K562 (cell line): Measurements from ENCODE around the gene TOM1L1. TPM values are rescaled to one million over a fixed set of nuclear protein-coding genes. Genes with fewer than 3 reads are reported as not detected.
A peak's percentile ranks its signal among the peaks of the same experiment; 100 is the strongest.

ENCODE experiments used
- CBFA2T3 ChIP-seq: fragments of 450-650 bp; IDR thresholded peaks from 2 replicates; pipeline ENCODE4 v1.6.1; 2017
- CC2D1A ChIP-seq: fragments of 450-650 bp; IDR thresholded peaks from 2 replicates; pipeline ENCODE4 v1.6.1; 2017; ENCODE audit warnings: mild to moderate bottlenecking
- CHD7 ChIP-seq: fragments of 200-600 bp; sonication (generic); IDR thresholded peaks from one replicate; pipeline ENCODE4 v1.6.1; 2012; ENCODE audit warnings: mild to moderate bottlenecking, low read depth, low read length, inconsistent platforms
- FOXK1 ChIP-seq: sonication (generic); formaldehyde crosslinking; IDR thresholded peaks from 2 replicates; pipeline ENCODE4 v1.8.0; 2022; ENCODE audit warnings: missing genetic modification reagents, mild to moderate bottlenecking, borderline replicate concordance
- KAT2B ChIP-seq: IDR thresholded peaks from one replicate; pipeline ENCODE4 v1.6.1; 2012; ENCODE audit warnings: low read depth, mild to moderate bottlenecking, control low read depth, inconsistent platforms, low read length, moderate library complexity
- MCM5 ChIP-seq: fragments of 450-650 bp; IDR thresholded peaks from 2 replicates; pipeline ENCODE4 v1.6.1; 2016; ENCODE audit warnings: low read depth
- PKNOX1 ChIP-seq: fragments of 450-650 bp; IDR thresholded peaks from 2 replicates; pipeline ENCODE4 v1.6.1; 2016
- RAD21 ChIP-seq, 2 experiments: fragments of 250-450 bp in 1 of 2; fragments of 450-650 bp in 1 of 2; sonication (Bioruptor Pico) in 1 of 2; formaldehyde crosslinking in 1 of 2; IDR thresholded peaks in 1 of 2; conservative IDR thresholded peaks in 1 of 2; 2 replicates each; pipeline versions ENCODE4 v1.4.0 to v1.8.0; 2020 to 2022; ENCODE audit warnings: mild to moderate bottlenecking in 2 of 2, moderate library complexity in 1 of 2
- RBM25 ChIP-seq: fragments of 200-400 bp; formaldehyde crosslinking; IDR thresholded peaks from 2 replicates; pipeline ENCODE4 v1.6.1; 2018; ENCODE audit warnings: low read length, low read depth, moderate library complexity; ENCODE audit not compliant: severe bottlenecking
- RBM34 ChIP-seq: fragments of 200-400 bp; formaldehyde crosslinking; IDR thresholded peaks from 2 replicates; pipeline ENCODE4 v1.6.1; 2018; ENCODE audit warnings: low read length, borderline replicate concordance; ENCODE audit not compliant: insufficient read depth
- SRSF7 ChIP-seq: fragments of 200-400 bp; formaldehyde crosslinking; optimal IDR thresholded peaks from 2 replicates; pipeline ENCODE3; 2017; ENCODE audit warnings: mild to moderate bottlenecking, low read depth, low read length
- TARDBP ChIP-seq: fragments of 450-650 bp; IDR thresholded peaks from 2 replicates; pipeline ENCODE4 v1.6.1; 2016
- YY1 ChIP-seq, 3 experiments: IDR thresholded peaks; 2 replicates each; pipeline ENCODE4 v1.6.1; 2011; ENCODE audit warnings: low read length in 2 of 3, mild to moderate bottlenecking in 2 of 3, moderate library complexity in 2 of 3, borderline replicate concordance in 1 of 3, control low read depth in 1 of 3, low read depth in 1 of 3; ENCODE audit not compliant: insufficient read depth in 3 of 3, insufficient replicate concordance in 2 of 3, control insufficient read depth in 1 of 3, insufficient read length in 1 of 3; ENCODE audit errors: extremely low read depth in 1 of 3
- ZNF830 ChIP-seq: fragments of 250-450 bp; sonication (Bioruptor Pico); IDR thresholded peaks from 2 replicates; pipeline ENCODE4 v1.5.0; 2021; ENCODE audit warnings: mild to moderate bottlenecking
- polyA plus RNA-seq, 8 experiments: library from polyadenylated mRNA; depleted of rRNA in 4 of 8; stranded (reverse) in 5 of 8; unstranded in 3 of 8; fragments of >200 nt; fragmentation: Nextera tagmentation in 2 of 8; fragmentation: Illumina TruSeq in 1 of 8; extraction: Ambion mirVana in 2 of 8; extraction: Trizol in 1 of 8; gene quantifications; 2 replicates each; pipeline versions ENCODE4 v1.2.1 to v1.2.3, GENCODE V29; 2011 to 2014; ENCODE audit warnings: inconsistent platforms in 1 of 8, missing spikeins in 1 of 8
- total RNA-seq, 7 experiments: library from RNA; depleted of rRNA in 6 of 7; stranded (reverse); fragments of >200 nt in 6 of 7; fragmentation: Illumina TruSeq in 2 of 7; extraction: Trizol in 2 of 7; gene quantifications; 2 replicates each; pipeline versions ENCODE4 v1.2.1 to v1.2.3, GENCODE V29; 2011 to 2021; ENCODE audit warnings: low replicate concordance in 1 of 7

TOM1L1 gene
- total and polyA plus RNA-seq, 9 of the 15 experiments (the other 6 are each of a cell fraction or from before 2014, with no cell fraction given) = 21.3 to 74.3 (median 31.0) TPM

GRCh38 chr17:54969658-54970572, 69.3 kb downstream of the TOM1L1 start (continued):
- TF ChIP-seq CHD7 = no peak
- no peak for TF ChIP-seq TARDBP
- no peak for TF ChIP-seq YY1 (IDR thresholded peaks at IDR 0.05; ENCODE audit: borderline replicate concordance in 1 of 3, control insufficient read depth in 1 of 3, extremely low read depth in 1 of 3, insufficient read depth in 3 of 3, insufficient read length in 1 of 3, insufficient replicate concordance in 2 of 3, low read depth in 1 of 3, low read length in 2 of 3)
- no peak for TF ChIP-seq FOXK1 (CRISPR knock-in tag)
- peak; percentile 97 for TF ChIP-seq PKNOX1
- TF ChIP-seq RBM25 = peak; percentile 86
- no peak for TF ChIP-seq RAD21 (CRISPR knock-in tag; conservative IDR thresholded peaks at IDR 0.05 in 1 of 2, IDR thresholded peaks at IDR 0.05 in 1 of 2)
- no peak for TF ChIP-seq MCM5
- TF ChIP-seq KAT2B = no peak
- no peak for TF ChIP-seq SRSF7
- TF ChIP-seq CBFA2T3 = no peak
- no peak for TF ChIP-seq CC2D1A
- no peak for TF ChIP-seq RBM34
- TF ChIP-seq ZNF830 (CRISPR knock-in tag) = no peak
